ENCODE data around the gene TMEM52. TPM values are rescaled to one million over a fixed set of nuclear protein-coding genes. Genes with fewer than 3 reads are reported as not detected.

Gene TMEM52
- total and polyA plus RNA-seq, 9 of the 15 experiments (the other 6 are each of a cell fraction or from before 2014, with no cell fraction given): 0.37 to 22.5 (median 6.8) TPM

DNA sequence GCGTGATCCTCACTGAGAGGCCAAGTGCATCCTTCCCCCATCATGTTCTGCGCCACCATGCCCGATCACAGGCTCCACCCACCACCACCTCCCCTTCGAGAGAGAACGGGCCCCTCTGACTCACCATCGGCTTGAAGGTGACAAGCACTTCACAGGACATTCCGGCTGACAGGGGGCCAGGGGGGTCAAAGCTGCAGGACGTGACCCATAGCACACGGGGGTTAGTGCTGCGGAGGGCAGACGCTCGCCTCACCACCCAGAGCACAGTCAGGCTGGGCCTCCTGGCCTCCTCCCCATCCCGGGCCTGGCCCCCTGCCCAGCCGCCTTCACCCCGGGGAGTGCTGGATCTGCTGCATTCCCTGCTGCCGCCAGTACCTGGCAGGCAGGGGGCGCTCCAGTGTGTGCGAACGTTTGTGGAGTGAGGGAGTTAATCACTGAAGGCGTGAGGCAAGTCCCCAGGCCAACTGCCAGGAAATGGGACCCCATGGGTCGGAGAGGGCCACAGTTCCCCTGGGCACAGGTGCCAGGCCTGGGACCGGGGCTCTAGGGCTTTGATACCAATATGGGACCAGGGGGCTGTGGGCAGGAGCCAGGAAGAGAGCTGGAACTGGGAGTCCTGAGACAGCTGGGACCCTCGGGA lies 40.9 kb upstream of the TMEM52 start (continued):
- no peak for TF ChIP-seq GATAD2B (IDR thresholded peaks at IDR 0.05; ENCODE audit: borderline replicate concordance)
- TF ChIP-seq, protein P1, sequence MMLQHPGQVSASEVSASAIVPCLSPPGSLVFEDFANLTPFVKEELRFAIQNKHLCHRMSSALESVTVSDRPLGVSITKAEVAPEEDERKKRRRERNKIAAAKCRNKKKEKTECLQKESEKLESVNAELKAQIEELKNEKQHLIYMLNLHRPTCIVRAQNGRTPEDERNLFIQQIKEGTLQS (IDR thresholded peaks at IDR 0.05): peak; percentile 88
- TF ChIP-seq, protein P1 (CRISPR knock-in tag; conservative IDR thresholded peaks at IDR 0.05): no peak
- TF ChIP-seq ZNF274 (IDR thresholded peaks at IDR 0.05; ENCODE audit: borderline replicate concordance, low read depth, low read length): no peak
- no peak for TF ChIP-seq HBP1 (CRISPR knock-in tag; IDR thresholded peaks at IDR 0.05)
- TF ChIP-seq SIRT6 (IDR thresholded peaks at IDR 0.05; ENCODE audit: low read depth, low read length): no peak
- TF ChIP-seq, protein P2, sequence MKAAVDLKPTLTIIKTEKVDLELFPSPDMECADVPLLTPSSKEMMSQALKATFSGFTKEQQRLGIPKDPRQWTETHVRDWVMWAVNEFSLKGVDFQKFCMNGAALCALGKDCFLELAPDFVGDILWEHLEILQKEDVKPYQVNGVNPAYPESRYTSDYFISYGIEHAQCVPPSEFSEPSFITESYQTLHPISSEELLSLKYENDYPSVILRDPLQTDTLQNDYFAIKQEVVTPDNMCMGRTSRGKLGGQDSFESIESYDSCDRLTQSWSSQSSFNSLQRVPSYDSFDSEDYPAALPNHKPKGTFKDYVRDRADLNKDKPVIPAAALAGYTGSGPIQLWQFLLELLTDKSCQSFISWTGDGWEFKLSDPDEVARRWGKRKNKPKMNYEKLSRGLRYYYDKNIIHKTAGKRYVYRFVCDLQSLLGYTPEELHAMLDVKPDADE (conservative IDR thresholded peaks at IDR 0.05; ENCODE audit: control insufficient read depth, low read depth, low read length): 0 out of 2 replicates have a peak, but pooled peaks have one; percentile 48
- TF ChIP-seq ZNF79 (CRISPR knock-in tag; IDR thresholded peaks at IDR 0.05; ENCODE audit: low read depth): no peak
- peak; percentile 73; the same call in 1 of the 2 replicates for TF ChIP-seq TFAP4 (CRISPR knock-in tag; IDR thresholded peaks at IDR 0.05; ENCODE audit: borderline replicate concordance)
- no peak for TF ChIP-seq ZNF507 (tag; conservative IDR thresholded peaks at IDR 0.05)
- TF ChIP-seq ZKSCAN1 (IDR thresholded peaks at IDR 0.05; ENCODE audit: low read depth, low read length): no peak
- TF ChIP-seq RB1 (IDR thresholded peaks at IDR 0.05; ENCODE audit: low read depth): 0 out of 2 replicates have a peak, but pooled peaks have one; percentile 51
- TF ChIP-seq DACH1 (IDR thresholded peaks at IDR 0.05; ENCODE audit: partially characterized antibody): no peak
- TF ChIP-seq, protein P3, sequence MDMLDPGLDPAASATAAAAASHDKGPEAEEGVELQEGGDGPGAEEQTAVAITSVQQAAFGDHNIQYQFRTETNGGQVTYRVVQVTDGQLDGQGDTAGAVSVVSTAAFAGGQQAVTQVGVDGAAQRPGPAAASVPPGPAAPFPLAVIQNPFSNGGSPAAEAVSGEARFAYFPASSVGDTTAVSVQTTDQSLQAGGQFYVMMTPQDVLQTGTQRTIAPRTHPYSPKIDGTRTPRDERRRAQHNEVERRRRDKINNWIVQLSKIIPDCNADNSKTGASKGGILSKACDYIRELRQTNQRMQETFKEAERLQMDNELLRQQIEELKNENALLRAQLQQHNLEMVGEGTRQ (CRISPR knock-in tag; IDR thresholded peaks at IDR 0.05): no peak
- no peak for TF ChIP-seq POLR2H (tag; IDR thresholded peaks at IDR 0.05; ENCODE audit: low read depth)
- TF ChIP-seq CBFA2T2 (conservative IDR thresholded peaks at IDR 0.05): no peak
- 0 out of 2 replicates have a peak, but pooled peaks have one; percentile 24 for TF ChIP-seq ARID2 (IDR thresholded peaks at IDR 0.05)
- TF ChIP-seq VEZF1 (CRISPR knock-in tag; IDR thresholded peaks at IDR 0.05): peak; percentile 62
- TF ChIP-seq STAG1 (CRISPR knock-in tag; IDR thresholded peaks at IDR 0.05; ENCODE audit: borderline replicate concordance): peak; percentile 61
- TF ChIP-seq L3MBTL2 (IDR thresholded peaks at IDR 0.05): peak; percentile 39; the same call in 1 of the 2 replicates
- TF ChIP-seq NFE2L1 (tag; IDR thresholded peaks at IDR 0.05; ENCODE audit: borderline replicate concordance, low read depth): no peak
- TF ChIP-seq HDAC1 (IDR thresholded peaks at IDR 0.05): no peak

Measured in K562 (cell line).